Erythroblast (primary cell): ENCODE measurements around the gene ENTPD8.

Source experiments
- GATA1 ChIP-seq: IDR thresholded peaks from 2 replicates; pipeline ENCODE4 v1.6.1; 2011; ENCODE audit warnings: low read depth, mild to moderate bottlenecking, control low read depth, low read length, moderate library complexity
- POLR2A ChIP-seq: IDR thresholded peaks from 2 replicates; pipeline ENCODE4 v1.6.1; 2011; ENCODE audit warnings: mild to moderate bottlenecking, low read length

DNA sequence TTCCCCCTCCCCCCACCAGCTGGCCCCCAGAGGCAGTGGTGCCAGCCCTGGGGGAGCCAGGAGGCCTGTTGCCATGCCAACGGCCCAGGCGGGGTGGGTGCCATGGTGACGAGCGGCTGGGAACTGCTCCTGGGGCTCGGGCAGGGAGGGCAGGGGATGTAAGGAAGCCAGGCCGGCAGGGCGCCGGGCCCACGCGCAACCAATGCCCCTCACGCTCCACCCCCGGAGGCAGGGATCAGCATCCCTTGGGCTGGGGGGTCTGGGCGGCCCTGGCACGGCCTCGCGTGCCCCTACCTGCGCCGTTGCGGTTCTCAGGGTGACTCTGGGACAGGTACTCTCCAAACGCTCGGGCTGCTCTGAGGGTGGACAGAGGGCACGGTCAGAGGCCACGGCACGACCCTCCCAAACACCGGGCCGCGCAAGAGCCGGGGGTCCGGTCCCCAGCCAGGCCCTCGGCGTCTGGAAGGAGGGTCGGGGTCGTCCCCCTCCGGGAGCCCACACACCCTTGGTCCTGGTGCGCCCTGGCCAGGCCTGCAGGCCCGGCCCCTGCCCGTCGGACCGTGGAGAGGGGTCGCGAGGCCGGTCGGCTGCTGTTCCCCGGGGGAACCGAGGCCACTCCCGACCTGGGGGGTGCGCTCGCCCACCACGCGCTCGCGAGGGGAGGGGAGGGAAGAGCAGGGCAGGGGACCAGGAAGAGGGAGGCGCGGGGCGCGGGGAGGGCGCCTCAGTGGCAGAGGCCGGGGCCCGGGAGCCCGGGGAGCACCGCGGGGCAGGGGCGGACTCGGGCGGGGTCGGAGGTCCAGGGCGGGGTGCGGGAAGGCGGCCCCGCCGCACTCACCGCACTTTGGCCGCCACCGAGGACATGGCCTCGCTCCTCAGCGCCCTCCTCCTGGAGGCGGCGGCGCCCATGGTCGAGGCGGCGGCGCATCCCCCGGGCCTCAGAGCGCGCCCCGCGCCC lies 17.3 kb upstream of the ENTPD8 start:
- TF ChIP-seq POLR2A (no peak), GATA1 (no peak)
